IPS-15b (cell line): Measurements from ENCODE around the gene TBX10.
"Not testable (repeated sequence)": the region's sequence is repeated elsewhere in the genome, so short reads cannot be mapped to it uniquely, and the experiment has no call there.

ENCODE experiments used
- H3K27me3 ChIP-seq: one replicate; pipeline ENCODE4 v1.6.1; 2013; ENCODE audit warnings: low read length; ENCODE audit not compliant: control insufficient read depth, insufficient read depth
- H3K36me3 ChIP-seq: one replicate; pipeline ENCODE4 v1.6.1; 2013; ENCODE audit warnings: low read length; ENCODE audit not compliant: control insufficient read depth, insufficient read depth
- H3K4me1 ChIP-seq: one replicate; pipeline ENCODE4 v1.6.1; 2013; ENCODE audit warnings: mild to moderate bottlenecking, low read length; ENCODE audit not compliant: control insufficient read depth, insufficient read depth
- H3K4me3 ChIP-seq: one replicate; pipeline ENCODE4 v1.5.1; 2013; ENCODE audit warnings: low read depth, low read length
- H3K9ac ChIP-seq: one replicate; pipeline ENCODE4 v1.6.1; 2013; ENCODE audit warnings: low read depth, mild to moderate bottlenecking, low read length
- H3K9me3 ChIP-seq: one replicate; pipeline ENCODE4 v1.6.1; 2013; ENCODE audit warnings: mild to moderate bottlenecking, low read length; ENCODE audit not compliant: control insufficient read depth, insufficient read depth

TBX10 gene

GRCh38 chr11:67640021-67640757 lies 626 bp upstream of the TBX10 start:
- peaks cover 16% of the 10 kb centered on the region for H3K27me3 ChIP-seq
- H3K4me1 ChIP-seq, result no peaks in the 10 kb centered on the region
- no peak overlapping the region for H3K9ac ChIP-seq
- no peaks in the 10 kb centered on the region for H3K36me3 ChIP-seq
- no peak overlapping the region for H3K4me3 ChIP-seq
- H3K9me3 ChIP-seq, result no peaks in the 10 kb centered on the region

- H3K9ac ChIP-seq, result no peak overlapping the region
These were observed 777 bp downstream of the TBX10 start for GRCh38 chr11:67638535-67639437.

GRCh38 chr11:67637441-67637840 lies 2.1 kb downstream of the TBX10 start:
- H3K27me3 ChIP-seq, result peaks cover 16% of the 10 kb centered on the region
- not testable (repeated sequence) for H3K4me3 ChIP-seq, H3K9me3 ChIP-seq, H3K4me1 ChIP-seq, H3K36me3 ChIP-seq, H3K9ac ChIP-seq

More at GRCh38 chr11:67638535-67639437, 777 bp downstream of the TBX10 start:
- Histone ChIP-seq H3K9me3 (no peaks in the 10 kb centered on the region), H3K4me3 (no peak overlapping the region), H3K27me3 (peaks cover 16% of the 10 kb centered on the region), H3K36me3 (no peaks in the 10 kb centered on the region), H3K4me1 (no peaks in the 10 kb centered on the region)

DNA sequence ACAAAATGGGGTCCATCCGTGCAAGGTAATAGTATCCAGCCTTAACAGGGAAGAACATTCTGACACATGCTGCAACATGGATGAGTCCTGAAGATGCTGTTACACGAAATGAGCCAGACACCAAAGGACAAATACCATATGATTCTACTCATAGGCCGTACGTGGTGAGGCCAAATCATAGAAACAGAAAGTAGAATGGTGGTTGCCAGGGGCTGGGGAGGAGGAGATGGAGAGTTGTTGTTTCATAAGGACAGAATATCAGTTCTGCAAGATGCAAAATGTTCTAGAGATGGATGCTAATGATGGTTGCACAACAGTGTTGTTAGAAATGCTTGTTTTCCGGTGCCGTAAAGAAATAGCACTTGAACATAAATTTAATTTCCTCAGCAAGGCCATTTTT lies 2.6 kb downstream of the TBX10 start:
- Histone ChIP-seq H3K4me3 (no peak overlapping the region), H3K4me1 (no peaks in the 10 kb centered on the region), H3K9me3 (no peaks in the 10 kb centered on the region), H3K27me3 (peaks cover 16% of the 10 kb centered on the region), H3K36me3 (no peaks in the 10 kb centered on the region), H3K9ac (no peak overlapping the region)

DNA sequence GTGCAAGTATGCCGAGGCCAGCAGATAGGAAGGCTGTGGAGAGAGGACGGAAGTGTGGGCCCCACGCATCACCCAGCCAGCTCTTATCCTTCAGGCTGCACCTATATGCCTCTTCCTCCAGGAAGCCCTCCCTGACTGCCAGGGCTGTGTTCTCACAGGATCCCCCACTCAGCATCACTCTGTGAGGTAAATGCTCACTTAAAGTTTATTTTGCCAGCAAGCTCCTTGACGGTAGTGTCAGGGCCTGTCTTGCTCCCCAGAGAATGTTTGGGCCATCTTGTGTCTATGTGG lies 4.4 kb downstream of the TBX10 start:
- H3K27me3 ChIP-seq, result peaks cover 8% of the 10 kb centered on the region
- no peak overlapping the region for H3K4me3 ChIP-seq
- peaks cover 2% of the 10 kb centered on the region for H3K4me1 ChIP-seq
- no peaks in the 10 kb centered on the region for H3K9me3 ChIP-seq
- H3K9ac ChIP-seq, result no peak overlapping the region
- no peaks in the 10 kb centered on the region for H3K36me3 ChIP-seq

GRCh38 chr11:67634366-67635230 lies 5.0 kb downstream of the TBX10 start:
- peaks cover 3% of the 10 kb centered on the region for H3K27me3 ChIP-seq

GRCh38 chr11:67633758-67634365 lies 5.7 kb downstream of the TBX10 start:
- Histone ChIP-seq H3K9ac (no peak overlapping the region), H3K27me3 (no peaks in the 10 kb centered on the region), H3K4me1 (peaks cover 3% of the 10 kb centered on the region), H3K36me3 (no peaks in the 10 kb centered on the region), H3K4me3 (no peak overlapping the region), H3K9me3 (no peaks in the 10 kb centered on the region)

More at GRCh38 chr11:67634366-67635230, 5.0 kb downstream of the TBX10 start:
- Histone ChIP-seq H3K36me3 (no peaks in the 10 kb centered on the region), H3K4me3 (no peak overlapping the region), H3K4me1 (peaks cover 2% of the 10 kb centered on the region), H3K9me3 (no peaks in the 10 kb centered on the region), H3K9ac (no peak overlapping the region)

- Histone ChIP-seq H3K9me3 (no peaks in the 10 kb centered on the region), H3K27me3 (no peaks in the 10 kb centered on the region), H3K36me3 (no peaks in the 10 kb centered on the region), H3K4me3 (no peak overlapping the region), H3K9ac (no peak overlapping the region), H3K4me1 (peaks cover 3% of the 10 kb centered on the region)
These were observed 6.4 kb downstream of the TBX10 start for GRCh38 chr11:67632982-67633755.

DNA sequence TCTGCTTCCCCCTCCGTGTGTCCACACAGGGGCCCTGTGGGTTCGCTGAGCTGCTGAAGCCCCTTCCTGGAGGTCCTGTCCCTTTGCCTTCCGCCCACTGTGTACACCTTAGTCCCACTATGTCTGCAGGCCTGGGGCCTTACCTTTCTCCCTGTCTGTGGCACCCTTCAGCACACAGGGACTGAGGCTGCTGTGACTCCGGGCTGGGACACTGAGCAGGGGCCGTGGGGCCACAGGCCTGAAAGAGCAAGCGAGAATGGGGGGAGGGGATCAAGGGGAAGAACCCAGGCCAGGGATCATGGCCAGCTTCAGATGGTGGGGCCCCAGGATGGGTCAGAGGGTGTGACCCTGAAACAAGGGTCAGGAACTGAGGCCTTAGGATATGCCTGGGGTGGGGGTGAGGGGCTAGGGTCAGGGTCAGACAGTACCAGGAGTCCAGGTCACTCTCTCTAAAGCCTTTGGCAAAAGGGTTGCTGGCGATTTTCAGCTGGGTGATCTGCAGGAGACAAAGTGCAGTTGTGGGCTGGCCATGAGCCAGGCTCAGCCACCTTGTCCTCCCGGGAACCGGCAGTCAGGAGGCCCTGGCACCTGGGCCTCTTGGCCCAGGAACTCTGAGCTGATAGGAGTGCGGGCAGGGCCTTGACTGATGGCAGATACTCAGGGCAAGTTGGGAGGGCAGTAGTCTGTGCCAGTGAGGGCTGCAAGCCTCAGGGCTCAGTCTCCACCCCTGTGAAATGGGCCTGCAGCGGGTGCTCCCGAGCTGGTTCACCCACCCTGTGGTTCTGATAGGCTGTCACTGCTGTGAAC lies 7.2 kb downstream of the TBX10 start:
- H3K27me3 ChIP-seq, result no peaks in the 10 kb centered on the region
- no peaks in the 10 kb centered on the region for H3K9me3 ChIP-seq
- no peak overlapping the region for H3K4me3 ChIP-seq
- H3K9ac ChIP-seq, result no peak overlapping the region
- H3K4me1 ChIP-seq, result peaks cover 3% of the 10 kb centered on the region
- H3K36me3 ChIP-seq, result peaks cover under 1% of the 10 kb centered on the region

GRCh38 chr11:67631853-67632174 lies 7.7 kb downstream of the TBX10 start:
- H3K4me3 ChIP-seq, result no peak overlapping the region
- no peaks in the 10 kb centered on the region for H3K27me3 ChIP-seq
- peaks cover 3% of the 10 kb centered on the region for H3K4me1 ChIP-seq
- peaks cover 6% of the 10 kb centered on the region for H3K36me3 ChIP-seq
- H3K9me3 ChIP-seq, result no peaks in the 10 kb centered on the region
- H3K9ac ChIP-seq, result no peak overlapping the region
